ENCODE data around the gene SYT2. TPM values are rescaled to one million over a fixed set of nuclear protein-coding genes. Genes with fewer than 3 reads are reported as not detected.
A peak's percentile ranks its signal among the peaks of the same experiment; 100 is the strongest.

Gene SYT2
- total and polyA plus RNA-seq, 2 of the 13 experiments (the other 11 are each of a cell fraction or from before 2014, with no cell fraction given), result not detected

DNA sequence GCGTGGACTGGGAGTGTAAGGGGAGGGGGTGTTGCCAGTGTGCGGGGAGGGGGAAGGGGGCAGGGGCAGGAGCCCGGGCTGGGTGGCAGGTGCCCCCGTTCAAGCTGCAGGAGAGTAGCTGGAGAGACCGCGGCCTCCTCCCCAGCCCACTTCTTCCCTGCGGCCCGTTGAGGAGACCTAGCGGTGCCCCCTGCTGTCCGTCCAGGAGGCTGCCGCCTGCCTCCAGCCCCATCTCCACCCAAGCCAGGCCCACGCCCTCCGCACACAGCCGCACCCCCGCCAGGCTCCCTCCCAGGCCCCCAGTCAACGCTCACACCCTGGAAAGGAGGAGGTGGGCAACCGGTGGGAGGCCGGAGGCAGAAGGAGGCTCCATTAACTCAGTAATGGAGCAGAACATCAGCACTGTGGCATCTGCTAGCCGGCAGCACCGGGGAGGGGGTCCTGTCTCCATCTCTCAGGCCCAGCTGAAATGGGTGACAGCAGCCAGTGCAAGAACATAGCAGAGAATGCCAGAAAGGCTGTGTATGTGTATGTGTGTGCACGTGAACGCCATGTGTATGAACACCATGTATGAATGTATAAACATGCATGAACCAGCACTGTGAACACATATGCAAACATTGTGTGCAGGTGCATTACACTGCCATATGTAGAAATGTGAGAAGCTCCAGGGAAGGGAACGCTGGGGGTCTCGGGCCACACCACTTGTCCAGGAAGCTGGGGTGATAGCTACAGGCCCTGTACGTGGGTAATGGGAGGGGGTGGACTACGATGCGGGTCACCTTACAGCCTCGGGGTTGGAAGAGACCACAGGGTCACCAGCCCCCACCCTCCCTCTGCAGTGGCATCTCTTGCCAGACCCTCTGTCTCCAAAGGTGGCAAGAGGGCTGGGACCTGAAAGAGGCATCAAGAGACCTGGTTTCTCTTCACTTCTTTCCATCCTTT is 84.6 kb downstream of the SYT2 start (continued):
- peak; percentile 82 for TF ChIP-seq HNRNPK (IDR thresholded peaks at IDR 0.05; ENCODE audit: low read depth, low read length, poor library complexity, severe bottlenecking)
- TF ChIP-seq STAG1 (CRISPR knock-in tag; IDR thresholded peaks at IDR 0.05), result peak; percentile 68
- TF ChIP-seq, protein P1, sequence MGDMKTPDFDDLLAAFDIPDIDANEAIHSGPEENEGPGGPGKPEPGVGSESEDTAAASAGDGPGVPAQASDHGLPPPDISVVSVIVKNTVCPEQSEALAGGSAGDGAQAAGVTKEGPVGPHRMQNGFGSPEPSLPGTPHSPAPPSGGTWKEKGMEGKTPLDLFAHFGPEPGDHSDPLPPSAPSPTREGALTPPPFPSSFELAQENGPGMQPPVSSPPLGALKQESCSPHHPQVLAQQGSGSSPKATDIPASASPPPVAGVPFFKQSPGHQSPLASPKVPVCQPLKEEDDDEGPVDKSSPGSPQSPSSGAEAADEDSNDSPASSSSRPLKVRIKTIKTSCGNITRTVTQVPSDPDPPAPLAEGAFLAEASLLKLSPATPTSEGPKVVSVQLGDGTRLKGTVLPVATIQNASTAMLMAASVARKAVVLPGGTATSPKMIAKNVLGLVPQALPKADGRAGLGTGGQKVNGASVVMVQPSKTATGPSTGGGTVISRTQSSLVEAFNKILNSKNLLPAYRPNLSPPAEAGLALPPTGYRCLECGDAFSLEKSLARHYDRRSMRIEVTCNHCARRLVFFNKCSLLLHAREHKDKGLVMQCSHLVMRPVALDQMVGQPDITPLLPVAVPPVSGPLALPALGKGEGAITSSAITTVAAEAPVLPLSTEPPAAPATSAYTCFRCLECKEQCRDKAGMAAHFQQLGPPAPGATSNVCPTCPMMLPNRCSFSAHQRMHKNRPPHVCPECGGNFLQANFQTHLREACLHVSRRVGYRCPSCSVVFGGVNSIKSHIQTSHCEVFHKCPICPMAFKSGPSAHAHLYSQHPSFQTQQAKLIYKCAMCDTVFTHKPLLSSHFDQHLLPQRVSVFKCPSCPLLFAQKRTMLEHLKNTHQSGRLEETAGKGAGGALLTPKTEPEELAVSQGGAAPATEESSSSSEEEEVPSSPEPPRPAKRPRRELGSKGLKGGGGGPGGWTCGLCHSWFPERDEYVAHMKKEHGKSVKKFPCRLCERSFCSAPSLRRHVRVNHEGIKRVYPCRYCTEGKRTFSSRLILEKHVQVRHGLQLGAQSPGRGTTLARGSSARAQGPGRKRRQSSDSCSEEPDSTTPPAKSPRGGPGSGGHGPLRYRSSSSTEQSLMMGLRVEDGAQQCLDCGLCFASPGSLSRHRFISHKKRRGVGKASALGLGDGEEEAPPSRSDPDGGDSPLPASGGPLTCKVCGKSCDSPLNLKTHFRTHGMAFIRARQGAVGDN (CRISPR knock-in tag; IDR thresholded peaks at IDR 0.05), result peak; percentile 32; the same call in 1 of the 2 replicates

GRCh38 chr1:202624781-202625108 is 85.5 kb downstream of the SYT2 start:
- ChIA-PET POLR2A (no interaction called here), CTCF (ENCODE audit: low intra/inter-chr PET ratio, low total read pairs) (interaction anchor here (1.4 kb wide), 1 partner anchor 25 kb away, joined by 4 read pairs; no protein-coding TSS in a partner anchor)
- in situ Hi-C loops (cut with HindIII; ENCODE audit: extremely low pct_ligation_motif_present, low pct_unique_long_range_greater_than_20kb) (no loop called here), intact Hi-C loops (cut with micrococcal nuclease; ENCODE audit: unreplicated experiment) (no loop called here)
- H3K4me3 ChIP-seq (replicated peaks in 1 of 3; ENCODE audit: insufficient read depth in 1 of 3, low read depth in 2 of 3, low read length in 3 of 3), result no peak overlapping the region
- DNase-seq (ENCODE audit: low spot score), result no peak
- no peaks in the 10 kb centered on the region for H4K20me1 ChIP-seq (ENCODE audit: insufficient read depth, low read length)
- H3K27me3 ChIP-seq (ENCODE audit: control insufficient read depth in 1 of 2, insufficient read depth in 2 of 2, low read length in 2 of 2), result peaks cover 0 to 20% of the 10 kb centered on the region in 2 experiments; a peak in 3 of 5 replicates
- no peaks in the 10 kb centered on the region for H3K36me3 ChIP-seq (replicated peaks in 1 of 2; ENCODE audit: control insufficient read depth in 1 of 2, insufficient read depth in 2 of 2, low read length in 2 of 2)
- 59% methylated on average over 1 of the region's 1 CpG for WGBS (ENCODE audit: low lambda C conversion rate)
- H3K9me3 ChIP-seq (ENCODE audit: low read length), result no peaks in the 10 kb centered on the region
- H3K4me2 ChIP-seq (ENCODE audit: low read depth, low read length), result no peak overlapping the region
- no TSS peak for BruUV-seq (replicated peaks)
- no peak overlapping the region for H3K27ac ChIP-seq (ENCODE audit: extremely low read length, insufficient read depth, low read length)
- peaks cover 16% of the 10 kb centered on the region for H3K4me1 ChIP-seq (ENCODE audit: insufficient read depth, low read length)
- FAIRE-seq, result peak; percentile 96
- ATAC-seq, result no peak
- H3K79me2 ChIP-seq (ENCODE audit: insufficient read depth, low read length), result no peaks in the 10 kb centered on the region
- no peak overlapping the region for H2AFZ ChIP-seq (ENCODE audit: low read length)
- H3K9ac ChIP-seq (ENCODE audit: insufficient read depth, low read depth, low read length), result no peak overlapping the region
- no peak for TF ChIP-seq ZNF280B (CRISPR knock-in tag; IDR thresholded peaks at IDR 0.05; ENCODE audit: borderline replicate concordance)
- TF ChIP-seq MTF2 (CRISPR knock-in tag; IDR thresholded peaks at IDR 0.05; ENCODE audit: borderline replicate concordance), result no peak
- TF ChIP-seq FOXA1 (IDR thresholded peaks at IDR 0.05), result 0 out of 2 replicates have a peak, but pooled peaks have one; percentile 1
- no peak for TF ChIP-seq FOXA1 (CRISPR knock-in tag; IDR thresholded peaks at IDR 0.05)
- TF ChIP-seq CHD4 (IDR thresholded peaks at IDR 0.05; ENCODE audit: borderline replicate concordance, low read length), result 0 out of 2 replicates have a peak, but pooled peaks have one; percentile 42
- TF ChIP-seq SRSF1 (optimal IDR thresholded peaks at IDR 0.05; ENCODE audit: low read depth, low read length), result no peak
